ENCODE results near the gene ZPLD1. TPM values are rescaled to one million over a fixed set of nuclear protein-coding genes. Genes with fewer than 3 reads are reported as not detected.

ZPLD1 gene
- total RNA-seq, 1 experiment from 2014 or later: not detected

GRCh38 chr3:102447272-102447671, 12.5 kb downstream of the ZPLD1 start:
- BruUV-seq (replicated peaks): no TSS peak
- H3K79me2 ChIP-seq (ENCODE audit: low read depth): no peaks in the 10 kb centered on the region
- H4K20me1 ChIP-seq (ENCODE audit: insufficient read depth): no peaks in the 10 kb centered on the region
- H3K4me3 ChIP-seq: no peak overlapping the region
- no peaks in the 10 kb centered on the region for H3K4me1 ChIP-seq (replicated peaks; ENCODE audit: insufficient read depth)
- H3K9me3 ChIP-seq (ENCODE audit: insufficient read depth, low read depth): 0 out of 2 replicates have a peak, but pooled peaks cover 5% of the 10 kb centered on the region
- CTCF ChIA-PET: no interaction called here
- no peaks in the 10 kb centered on the region for H3K9me2 ChIP-seq (ENCODE audit: insufficient read depth)
- no peak overlapping the region for H3K27ac ChIP-seq
- H3K27me3 ChIP-seq (ENCODE audit: insufficient read depth, low read depth): no peaks in the 10 kb centered on the region
- H2AFZ ChIP-seq: no peak overlapping the region
- H3F3A ChIP-seq (ENCODE audit: insufficient read depth, low read depth): no peaks in the 10 kb centered on the region
- no peak for TF ChIP-seq CTCF (conservative IDR thresholded peaks at IDR 0.05)
- no peak for TF ChIP-seq EZH2 (IDR thresholded peaks at IDR 0.05; ENCODE audit: low read depth)
- DNase-seq: no peak
- no peaks in the 10 kb centered on the region for H3K36me3 ChIP-seq (ENCODE audit: low read depth)
- POLR2A ChIA-PET (ENCODE audit: unreplicated experiment): no interaction called here
- intact Hi-C loops (cut with micrococcal nuclease; ENCODE audit: unreplicated experiment): no loop called here
- no peak overlapping the region for H3K4me2 ChIP-seq

GRCh38 chr3:102449341-102449740, 14.5 kb downstream of the ZPLD1 start:
- TF ChIP-seq EZH2 (IDR thresholded peaks at IDR 0.05; ENCODE audit: low read depth): no peak
- no peak for TF ChIP-seq CTCF (conservative IDR thresholded peaks at IDR 0.05)
- ChIA-PET CTCF (interaction anchor here (0.6 kb wide), 1 partner anchor 8 kb away, joined by 3 read pairs; no protein-coding TSS in a partner anchor), POLR2A (ENCODE audit: unreplicated experiment) (no interaction called here)
- Histone ChIP-seq H3K27me3 (ENCODE audit: insufficient read depth, low read depth) (no peaks in the 10 kb centered on the region), H3K4me1 (replicated peaks; ENCODE audit: insufficient read depth) (no peaks in the 10 kb centered on the region), H4K20me1 (ENCODE audit: insufficient read depth) (no peaks in the 10 kb centered on the region), H2AFZ (no peak overlapping the region), H3K4me3 (no peak overlapping the region), H3K79me2 (ENCODE audit: low read depth) (no peaks in the 10 kb centered on the region), H3F3A (ENCODE audit: insufficient read depth, low read depth) (no peaks in the 10 kb centered on the region), H3K9me3 (ENCODE audit: insufficient read depth, low read depth) (0 out of 2 replicates have a peak, but pooled peaks cover 8% of the 10 kb centered on the region), H3K9me2 (ENCODE audit: insufficient read depth) (no peaks in the 10 kb centered on the region), H3K4me2 (no peak overlapping the region), H3K27ac (no peak overlapping the region), H3K36me3 (ENCODE audit: low read depth) (no peaks in the 10 kb centered on the region)
- no TSS peak for BruUV-seq (replicated peaks)
- no peak for DNase-seq
- intact Hi-C loops (cut with micrococcal nuclease; ENCODE audit: unreplicated experiment): no loop called here

DNA sequence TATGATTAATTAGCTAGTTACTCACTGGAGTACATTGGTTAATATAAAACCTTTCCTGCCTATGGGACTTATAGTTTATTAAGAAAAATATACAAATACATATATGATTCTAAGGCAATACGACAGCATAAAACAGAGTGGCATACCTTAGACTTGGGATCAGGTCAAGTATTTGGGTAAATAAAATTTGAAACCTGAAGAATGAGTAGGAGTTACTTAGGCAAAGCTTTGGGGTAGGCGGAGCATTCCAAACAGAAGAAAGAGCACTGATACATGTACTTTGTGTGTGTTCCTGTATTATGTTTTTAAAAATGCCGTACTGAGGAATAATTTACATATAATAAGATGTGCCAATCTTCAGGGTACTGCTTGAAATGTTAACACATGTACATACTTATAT, 15.1 kb downstream of the ZPLD1 start:
- no peaks in the 10 kb centered on the region for H3K27me3 ChIP-seq (ENCODE audit: insufficient read depth, low read depth)
- no peak for DNase-seq
- no TSS peak for BruUV-seq (replicated peaks)
- no peak overlapping the region for H3K4me2 ChIP-seq
- intact Hi-C loops (cut with micrococcal nuclease; ENCODE audit: unreplicated experiment): no loop called here
- H3K9me3 ChIP-seq (ENCODE audit: insufficient read depth, low read depth): 0 out of 2 replicates have a peak, but pooled peaks cover 8% of the 10 kb centered on the region
- ChIA-PET CTCF (no interaction called here), POLR2A (ENCODE audit: unreplicated experiment) (no interaction called here)
- TF ChIP-seq EZH2 (IDR thresholded peaks at IDR 0.05; ENCODE audit: low read depth) (no peak), CTCF (conservative IDR thresholded peaks at IDR 0.05) (no peak)
- no peaks in the 10 kb centered on the region for H3F3A ChIP-seq (ENCODE audit: insufficient read depth, low read depth)
- H3K27ac ChIP-seq: no peak overlapping the region
- H2AFZ ChIP-seq: no peak overlapping the region
- no peaks in the 10 kb centered on the region for H3K9me2 ChIP-seq (ENCODE audit: insufficient read depth)
- H3K4me3 ChIP-seq: no peak overlapping the region
- no peaks in the 10 kb centered on the region for H3K79me2 ChIP-seq (ENCODE audit: low read depth)
- H3K36me3 ChIP-seq (ENCODE audit: low read depth): no peaks in the 10 kb centered on the region
- no peaks in the 10 kb centered on the region for H3K4me1 ChIP-seq (replicated peaks; ENCODE audit: insufficient read depth)
- H4K20me1 ChIP-seq (ENCODE audit: insufficient read depth): no peaks in the 10 kb centered on the region
